HuH-7 (cell line): ENCODE results near the gene CELF2.
"Not testable (repeated sequence)": the region's sequence is repeated elsewhere in the genome, so short reads cannot be mapped to it uniquely, and the experiment has no call there.

Experiments
- DNase-seq: peaks from one replicate; pipeline ENCODE4 v3.0.0; 2011; ENCODE audit warnings: low spot score

The CELF2 gene

DNA sequence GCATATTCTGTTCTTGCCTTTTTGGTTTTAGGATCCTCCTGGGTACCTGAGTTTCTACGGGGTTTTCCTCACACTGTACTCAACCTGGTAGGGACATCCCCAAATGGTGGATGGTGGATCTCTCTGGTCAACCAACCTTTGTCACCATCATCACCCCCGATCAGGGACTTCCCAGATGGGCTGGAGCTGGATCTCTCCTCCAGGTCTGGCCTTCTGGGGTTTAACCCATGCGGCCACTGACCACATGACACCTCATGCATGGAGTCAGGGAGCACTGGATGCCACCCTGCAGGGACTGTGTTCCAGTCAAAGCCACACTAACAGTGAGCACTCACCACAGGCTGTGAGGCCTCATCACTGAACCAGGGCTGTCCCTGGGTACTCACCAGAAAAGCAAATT, 80.0 kb downstream of the CELF2 start:
- no peak for DNase-seq

DNA sequence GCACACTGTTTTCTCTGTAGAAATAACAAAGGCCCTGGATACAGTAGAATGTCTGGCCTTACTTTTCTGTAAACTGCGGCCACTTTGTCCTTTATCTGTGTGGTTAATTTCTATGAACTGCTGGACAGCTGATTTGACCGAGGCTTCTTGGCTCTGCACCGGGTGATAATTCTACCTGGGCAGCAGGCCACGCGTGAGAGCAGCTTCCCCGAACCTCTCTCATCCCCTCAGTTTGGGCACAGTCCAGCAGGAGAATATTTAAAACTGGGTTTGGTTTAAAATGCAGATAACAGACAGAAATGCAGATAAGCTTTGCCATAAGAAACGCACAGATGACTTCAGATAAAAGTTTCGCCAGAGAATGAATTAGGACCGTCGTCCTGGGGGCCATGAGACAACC, 81.0 kb downstream of the CELF2 start:
- no peak for DNase-seq

DNA sequence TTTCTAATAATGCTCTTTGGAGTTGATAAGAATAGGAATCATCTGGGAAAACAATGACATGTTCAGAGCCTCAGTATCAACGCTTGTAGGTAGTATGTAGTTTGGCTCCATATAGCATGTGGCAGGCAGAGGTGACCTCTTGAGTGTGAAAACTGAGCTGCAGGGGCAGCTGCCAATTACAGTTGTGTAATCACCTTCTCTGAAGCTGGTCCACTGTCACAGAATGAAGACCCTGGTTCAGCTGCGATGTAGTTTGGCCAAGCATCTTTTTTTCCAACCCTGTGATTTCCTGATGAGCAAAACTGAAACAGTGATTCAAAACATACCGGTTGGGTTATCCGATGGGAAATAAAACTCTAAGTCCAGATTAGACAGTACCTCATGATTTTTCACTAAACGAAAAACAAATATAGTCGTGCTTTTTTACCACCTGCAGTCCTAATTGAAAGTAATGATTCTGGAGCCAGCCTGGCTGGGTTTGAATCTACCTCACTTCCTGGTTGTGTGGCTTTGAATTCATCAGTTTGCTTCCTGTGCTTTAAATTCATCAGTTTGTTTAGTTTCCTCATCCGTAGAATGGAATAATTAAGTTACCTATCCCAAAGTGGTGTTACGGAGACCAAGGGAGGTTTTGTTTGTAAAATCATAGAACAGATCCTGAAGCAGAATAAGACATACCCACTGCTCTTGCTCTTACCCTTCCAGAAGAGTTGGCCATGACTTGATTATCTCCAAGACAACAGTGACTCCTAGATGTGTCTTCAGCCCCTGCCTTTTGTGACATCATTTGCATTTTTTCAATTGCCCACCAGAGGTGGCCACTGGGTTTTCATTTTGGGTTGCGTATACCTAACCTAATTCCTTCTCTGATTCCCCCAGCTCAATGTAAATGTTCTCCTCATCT, 87.4 kb downstream of the CELF2 start:
- no peak for DNase-seq

DNA sequence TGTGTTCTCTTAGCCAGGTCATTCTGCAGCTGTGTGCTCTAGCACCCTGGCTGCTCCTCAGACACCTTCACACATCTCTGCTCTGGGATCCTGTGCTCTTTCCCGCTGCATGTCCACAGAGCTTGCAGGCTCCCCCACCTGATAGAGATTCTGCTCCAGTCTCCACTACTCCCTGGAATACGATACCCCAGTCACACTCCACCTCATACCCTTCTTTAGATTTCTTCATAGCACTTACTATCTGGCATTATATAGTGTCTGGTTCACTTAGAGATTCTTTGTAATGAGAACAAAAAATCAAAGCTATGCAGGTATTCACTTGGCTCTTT, 88.0 kb downstream of the CELF2 start:
- no peak for DNase-seq

DNA sequence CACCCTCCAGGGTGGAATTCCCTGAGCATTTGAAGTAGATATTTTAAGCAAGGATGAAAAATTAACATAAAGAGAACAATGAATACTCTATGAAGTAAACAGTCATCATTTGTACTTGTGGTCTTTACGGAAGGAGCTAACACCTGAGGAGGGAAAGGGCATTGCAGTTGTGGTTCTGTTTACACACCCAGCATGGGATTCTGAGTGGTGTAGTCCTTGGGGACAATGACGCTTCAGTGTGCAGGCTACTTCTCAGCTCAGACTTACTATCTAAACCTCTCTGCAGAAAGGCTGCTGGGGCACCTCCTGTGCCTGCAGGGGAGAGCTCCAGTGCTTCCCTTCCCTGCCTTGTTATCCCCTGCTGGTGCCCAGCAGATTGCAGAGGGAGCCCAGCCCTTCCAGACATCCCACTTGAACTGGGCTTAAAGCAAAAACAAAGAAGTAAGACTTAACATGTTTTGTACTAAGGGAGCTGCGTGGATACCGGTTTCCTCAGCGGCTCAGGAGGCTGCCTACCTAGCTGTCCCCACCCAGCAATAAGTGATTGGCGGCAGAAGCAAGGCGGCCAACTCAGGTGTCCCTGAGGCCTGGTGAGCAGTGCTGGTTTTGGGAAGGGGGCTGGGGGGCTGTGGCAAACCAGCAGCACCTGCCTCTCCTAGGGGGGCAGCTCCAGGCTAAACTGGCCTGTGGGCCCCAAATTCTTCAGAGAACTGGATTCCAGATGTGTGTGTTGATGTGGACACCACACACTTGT, 89.1 kb downstream of the CELF2 start:
- DNase-seq: no peak

DNA sequence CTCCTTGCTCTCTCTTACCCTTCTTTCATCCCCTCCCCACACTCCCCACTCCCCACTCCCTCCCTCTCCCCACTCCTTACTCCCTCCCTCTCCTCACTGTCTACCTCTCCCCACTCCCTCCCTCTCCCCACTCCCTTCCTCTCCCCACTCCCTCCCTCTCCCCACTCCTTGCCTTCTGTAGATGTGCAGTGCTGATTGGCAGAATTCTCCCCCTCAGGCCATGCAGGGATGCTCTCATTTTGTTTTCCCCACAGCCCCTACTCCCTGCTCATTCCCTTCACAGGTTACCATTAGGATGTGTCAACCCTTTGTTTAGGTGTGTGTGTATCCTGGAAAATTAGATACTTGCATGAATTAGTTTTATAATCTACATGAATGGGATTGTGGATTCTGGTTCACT, 90.3 kb downstream of the CELF2 start:
- DNase-seq: no peak

DNA sequence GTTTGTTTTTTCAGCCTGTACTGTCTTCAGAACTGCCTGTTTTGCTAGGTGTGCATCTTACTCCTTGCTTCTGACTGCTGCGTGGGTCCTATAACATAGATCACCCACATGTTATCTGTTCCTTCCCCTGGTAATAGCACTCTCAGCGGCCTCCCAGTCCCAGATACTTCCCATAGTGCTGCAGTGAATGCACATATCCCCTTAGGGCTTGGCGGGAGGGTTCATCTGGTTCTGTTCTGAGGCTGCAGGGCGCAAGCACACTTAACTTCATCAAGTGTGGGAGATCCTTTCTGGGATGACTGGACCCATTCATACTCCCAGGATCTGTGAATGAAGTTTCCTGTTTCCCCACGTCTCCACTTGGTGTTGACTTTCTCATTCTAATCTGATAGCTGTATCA, 90.7 kb downstream of the CELF2 start:
- DNase-seq: no peak

DNA sequence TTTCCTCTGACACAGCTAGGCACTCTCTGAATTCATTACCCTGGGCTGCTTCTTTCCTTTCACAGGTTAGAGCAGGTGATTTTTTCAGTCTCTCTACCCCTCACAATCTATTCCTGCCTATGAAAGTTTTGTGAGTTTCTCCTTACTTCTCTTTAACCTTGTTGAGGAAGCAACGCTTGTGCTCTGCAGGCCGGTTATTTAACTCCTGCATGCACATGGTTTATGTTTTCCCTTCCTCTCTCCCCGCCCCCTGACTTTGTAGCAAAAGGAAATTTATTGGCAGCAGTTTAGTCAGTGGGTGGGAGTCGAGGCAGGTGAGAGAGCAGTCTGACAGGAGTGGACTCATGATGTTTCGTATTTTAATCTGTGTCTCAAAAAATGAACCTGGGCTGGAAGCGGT, 91.9 kb downstream of the CELF2 start:
- DNase-seq: no peak

DNA sequence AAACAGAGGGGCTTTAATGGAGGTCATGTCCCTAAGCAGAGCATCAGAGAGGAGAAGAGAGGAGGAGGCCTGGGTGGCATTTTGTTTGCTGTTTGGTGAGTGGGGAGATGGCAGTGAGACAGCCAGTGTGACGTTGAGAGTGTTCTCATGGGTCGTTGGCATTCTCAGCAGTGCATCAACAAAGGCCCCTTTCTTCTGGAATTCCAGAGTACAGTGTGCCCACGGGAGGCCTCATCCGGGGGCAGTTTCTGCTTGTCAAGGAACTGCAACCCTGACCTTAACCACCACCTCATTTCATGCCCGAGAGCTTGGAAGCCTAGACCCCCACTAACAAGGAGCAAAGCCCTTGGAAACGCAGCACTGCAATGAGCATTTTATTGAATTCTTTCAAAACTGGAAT, 92.9 kb downstream of the CELF2 start:
- DNase-seq: no peak

DNA sequence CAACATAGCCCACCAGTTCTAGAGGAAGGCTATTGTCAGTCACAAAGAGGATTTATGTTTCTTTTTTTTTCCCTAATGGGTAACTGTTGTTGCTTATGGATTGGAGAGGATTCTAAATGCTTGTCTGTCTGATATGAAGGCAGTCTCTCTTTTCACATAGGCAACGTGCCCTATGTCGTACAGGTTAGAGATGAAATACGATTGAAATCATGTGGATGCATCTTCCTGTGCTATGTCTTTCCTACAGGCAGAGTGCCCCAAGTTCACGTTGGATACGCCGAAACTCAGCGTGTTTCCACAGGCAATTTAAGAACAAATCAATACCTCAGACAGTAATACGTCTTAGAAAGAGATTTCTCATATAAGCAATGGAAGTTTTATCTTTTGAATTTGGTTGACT, 93.8 kb downstream of the CELF2 start:
- no peak for DNase-seq

DNA sequence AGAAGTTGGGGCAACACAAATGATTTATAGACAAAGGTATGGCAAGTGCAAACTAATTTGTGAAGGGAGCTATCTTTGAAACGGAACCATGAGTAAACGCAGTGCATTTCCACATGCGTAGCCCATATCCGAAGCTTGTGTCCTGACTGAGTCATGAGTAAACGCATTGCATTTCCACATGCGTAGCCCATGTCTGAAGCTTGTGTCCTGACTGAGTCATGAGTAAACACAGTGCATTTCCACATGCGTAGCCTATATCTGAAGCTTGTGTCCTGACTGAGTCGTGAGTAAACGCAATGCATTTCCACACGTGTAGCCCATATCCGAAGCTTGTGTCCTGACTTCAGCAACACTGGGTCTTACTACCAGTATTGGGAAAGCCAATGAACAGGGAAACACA, 95.0 kb downstream of the CELF2 start:
- DNase-seq: no peak

DNA sequence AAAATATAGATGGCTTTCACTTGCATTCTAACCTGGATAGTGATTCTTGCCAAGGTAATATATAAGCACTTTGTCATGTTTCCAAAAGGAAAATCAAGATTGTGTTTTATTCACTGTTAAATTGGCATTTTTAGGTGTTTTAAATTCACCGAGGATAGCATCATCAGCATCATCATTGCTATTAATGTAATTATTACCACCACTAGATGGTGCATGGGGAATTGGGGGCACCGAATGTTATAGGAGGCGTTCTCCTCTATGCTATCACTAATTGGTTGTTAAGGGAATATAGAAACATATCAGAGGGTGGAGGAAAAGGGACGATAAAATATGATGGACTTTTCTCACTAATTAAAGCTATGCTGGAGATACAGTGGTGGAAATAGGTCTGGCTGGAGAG, 95.5 kb downstream of the CELF2 start:
- no peak for DNase-seq

DNA sequence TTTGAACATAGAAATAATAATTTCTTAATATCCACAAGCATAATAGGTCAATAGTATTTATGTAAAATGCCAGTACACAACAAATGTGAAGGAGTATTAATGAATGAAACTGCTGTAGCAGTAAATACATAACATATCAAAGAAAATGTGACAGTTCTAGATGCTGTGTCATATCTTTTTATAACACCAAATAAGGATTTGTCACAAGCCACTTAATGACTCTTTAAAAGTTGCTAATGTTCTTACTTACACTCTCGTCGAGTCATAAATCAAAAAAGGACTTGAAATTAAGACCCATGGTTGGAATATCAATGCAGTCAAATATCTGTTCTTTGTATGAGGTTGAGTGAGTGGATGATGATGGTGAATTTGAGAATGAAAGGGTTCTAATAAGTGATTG, 96.6 kb downstream of the CELF2 start:
- no peak for DNase-seq

DNA sequence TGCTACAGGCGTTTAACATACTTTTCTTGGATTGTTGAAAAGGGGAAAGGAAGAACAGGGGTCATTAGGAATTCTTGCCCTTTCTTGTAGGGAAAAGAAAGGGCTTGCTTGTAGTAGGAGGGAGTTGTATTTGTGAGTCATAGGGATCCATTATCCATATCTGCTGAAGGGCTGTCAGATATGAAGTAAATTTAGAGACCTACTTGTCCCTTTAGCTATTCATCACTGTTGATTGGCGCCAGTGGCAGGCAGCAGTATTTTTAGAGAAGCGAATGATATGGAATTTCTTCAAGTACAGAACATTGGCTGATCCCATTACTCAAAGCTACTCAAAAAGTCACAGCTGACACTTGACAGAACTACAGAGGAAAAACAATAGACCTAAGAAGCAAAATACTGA, 97.7 kb downstream of the CELF2 start:
- no peak for DNase-seq

DNA sequence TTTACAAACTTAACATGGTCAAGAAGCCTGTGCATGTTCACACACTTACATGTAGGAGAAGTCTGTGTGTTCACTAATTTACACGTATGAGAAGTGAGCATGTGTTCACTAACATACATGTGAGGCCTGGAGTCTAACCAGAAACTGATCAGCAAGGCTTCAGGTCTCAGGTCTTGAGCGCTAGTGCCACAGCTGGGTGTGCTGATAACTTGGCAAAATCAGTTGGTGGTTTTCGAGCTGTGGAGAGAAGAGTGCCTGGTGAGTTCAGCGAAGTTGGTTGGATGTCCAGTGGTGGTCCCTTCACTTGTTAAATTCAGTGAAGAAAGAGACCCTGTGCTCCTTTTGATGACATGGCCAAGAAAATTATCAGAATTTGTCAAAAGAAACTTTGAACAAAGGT, 98.7 kb downstream of the CELF2 start:
- DNase-seq: no peak

DNA sequence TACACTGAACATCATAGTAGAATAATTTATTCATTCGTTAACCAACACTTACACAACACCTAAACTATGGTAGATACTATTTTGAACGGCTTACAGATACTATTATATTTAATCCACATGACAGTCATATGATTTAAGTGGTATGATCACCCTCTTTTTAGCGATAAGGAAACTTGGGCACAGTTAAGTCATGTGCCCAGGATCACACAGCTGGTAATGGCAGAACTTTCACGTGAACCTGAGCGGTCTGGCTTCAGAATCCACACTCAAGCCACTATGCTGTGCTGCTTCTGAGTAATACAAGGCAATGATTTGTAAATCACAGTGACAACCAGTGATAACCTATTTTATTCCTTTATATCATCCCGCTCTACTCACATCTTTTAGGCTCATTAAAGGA, 99.1 kb downstream of the CELF2 start:
- DNase-seq: no peak

DNA sequence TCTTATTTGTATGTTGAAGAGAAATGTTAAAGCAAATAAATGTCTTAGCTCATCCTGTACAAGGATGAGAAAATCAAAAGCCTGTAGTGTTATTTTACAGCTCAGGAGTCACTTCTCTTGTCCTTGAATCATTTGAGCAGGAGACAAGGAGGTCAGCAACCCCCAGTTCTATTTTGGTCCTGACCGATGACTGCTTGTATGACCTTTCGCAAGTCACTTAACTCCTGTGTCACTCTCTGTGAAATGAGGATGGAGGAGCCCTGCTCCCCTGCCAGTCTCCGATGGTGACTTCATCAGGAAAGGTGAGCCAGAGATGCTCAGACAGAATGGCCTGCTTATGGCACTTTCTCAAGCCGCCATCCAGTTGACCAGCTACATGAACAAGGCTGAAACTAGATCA, 101.0 kb downstream of the CELF2 start:
- DNase-seq: no peak

DNA sequence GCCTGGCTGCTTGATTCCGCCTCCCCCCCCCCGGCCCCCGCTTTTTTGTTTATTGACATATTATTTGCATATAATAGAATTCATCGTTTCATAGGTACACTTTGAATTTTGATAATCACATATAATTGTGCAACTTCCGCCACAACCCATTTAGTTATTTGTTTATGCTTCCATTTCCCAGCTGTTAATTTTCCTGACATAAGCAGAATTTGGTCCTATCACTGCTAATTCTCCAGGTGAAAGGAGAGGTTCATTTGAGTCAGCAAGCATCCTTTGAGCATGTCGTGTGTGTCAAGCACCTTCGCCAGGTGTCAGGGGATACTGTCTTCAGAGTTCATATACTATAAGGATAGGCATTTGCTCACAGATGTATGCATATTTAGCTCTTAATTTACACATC, 102.2 kb downstream of the CELF2 start:
- no peak for DNase-seq

DNA sequence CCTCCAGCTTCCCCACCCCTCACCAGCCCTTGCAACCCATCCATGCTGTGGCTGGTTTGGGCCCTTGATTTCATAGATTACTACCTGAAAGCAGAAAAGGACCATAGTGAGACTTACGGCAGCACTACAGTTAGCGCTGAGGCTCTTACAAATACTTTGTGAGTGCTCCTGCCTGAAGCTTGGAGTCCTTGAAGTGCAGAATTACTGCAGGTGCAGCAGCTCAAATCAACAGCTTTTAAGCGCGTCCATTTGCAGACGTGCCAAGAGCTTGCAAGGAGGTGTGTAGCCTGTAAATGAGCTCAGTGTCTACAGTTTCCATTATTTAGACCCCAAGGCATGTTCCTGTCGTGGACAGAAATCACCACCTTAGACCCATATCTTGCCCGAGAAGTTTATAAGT, 103.0 kb downstream of the CELF2 start:
- DNase-seq: no peak

DNA sequence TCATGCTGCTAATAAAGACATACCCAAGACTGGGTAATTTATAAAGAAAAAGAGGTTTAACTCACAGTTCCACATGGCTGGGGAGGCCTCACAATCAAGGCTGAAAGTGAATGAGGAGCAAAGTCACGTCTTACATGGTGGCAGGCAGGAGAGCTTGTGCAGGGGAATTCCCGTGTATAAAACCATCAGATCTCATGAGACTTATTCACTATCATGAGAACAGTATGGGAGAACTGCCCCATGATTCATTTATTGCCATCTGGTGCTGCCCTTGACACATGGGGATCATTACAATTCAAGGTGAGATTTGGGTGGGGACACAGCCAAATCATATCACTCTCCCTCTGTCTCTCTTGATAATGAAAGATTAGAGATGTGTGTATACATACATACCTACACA, 106.2 kb downstream of the CELF2 start:
- not testable (repeated sequence) for DNase-seq

DNA sequence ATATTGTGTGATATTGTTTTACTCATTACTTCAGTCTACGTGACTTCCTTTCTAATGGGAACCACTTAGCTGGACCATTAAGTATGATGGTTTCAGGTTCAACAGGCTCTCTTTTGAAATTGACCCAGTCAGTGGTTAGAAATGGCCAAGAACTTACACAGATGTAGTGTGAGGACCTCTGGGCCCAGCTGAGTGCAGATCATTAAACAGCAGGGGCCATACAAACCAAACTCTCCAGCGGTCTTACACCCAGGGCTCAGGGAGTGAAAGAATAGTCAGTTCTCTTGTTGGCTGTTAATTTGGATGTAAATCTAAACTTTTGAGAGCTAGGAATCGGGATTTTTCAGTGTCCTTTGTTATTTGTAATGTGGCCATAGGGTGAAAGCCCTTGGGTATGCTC, 107.3 kb downstream of the CELF2 start:
- DNase-seq: no peak

DNA sequence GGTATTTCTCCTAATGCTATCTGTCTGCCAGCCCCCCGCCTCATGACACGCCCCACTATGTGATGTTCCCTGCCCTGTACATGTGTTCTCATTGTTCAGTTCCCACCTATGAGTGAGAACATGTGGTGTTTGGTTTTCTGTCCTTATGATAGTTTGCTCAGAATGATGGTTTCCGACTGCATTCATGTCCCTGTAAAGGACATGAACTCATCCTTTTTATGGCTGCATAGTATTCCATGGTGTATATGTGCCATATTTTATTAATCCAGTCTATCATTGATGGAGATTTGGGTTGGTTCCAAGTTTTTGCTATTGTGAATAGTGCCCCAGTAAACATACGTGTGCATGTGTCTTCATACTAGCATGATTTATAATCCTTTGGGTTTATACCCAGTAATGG, 109.3 kb downstream of the CELF2 start:
- DNase-seq: not testable (repeated sequence)

DNA sequence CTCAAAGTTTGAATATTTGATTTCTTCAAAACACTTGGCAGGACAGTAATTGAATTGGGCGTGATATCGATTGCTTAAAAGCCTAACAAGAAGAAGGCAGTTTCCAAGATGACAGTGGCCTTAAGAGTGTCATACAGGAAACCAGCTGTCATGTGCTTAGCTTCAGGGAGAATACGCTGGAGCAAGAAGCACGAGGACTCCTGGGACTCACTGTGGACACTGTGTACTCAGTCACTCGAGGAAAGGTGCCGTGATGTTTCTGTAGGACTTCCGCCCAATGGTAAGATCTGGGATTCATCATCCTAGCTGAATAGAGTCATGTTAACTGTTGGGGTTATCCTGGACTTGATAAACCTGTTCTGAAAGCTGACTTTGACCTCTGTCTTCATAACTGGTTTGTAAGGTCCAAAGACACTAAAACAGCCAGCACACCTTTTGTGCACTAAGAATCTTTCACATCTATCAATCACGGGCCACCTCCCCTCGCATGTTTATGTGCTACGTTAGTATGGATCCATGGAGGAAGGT, 113.5 kb downstream of the CELF2 start:
- DNase-seq: no peak

DNA sequence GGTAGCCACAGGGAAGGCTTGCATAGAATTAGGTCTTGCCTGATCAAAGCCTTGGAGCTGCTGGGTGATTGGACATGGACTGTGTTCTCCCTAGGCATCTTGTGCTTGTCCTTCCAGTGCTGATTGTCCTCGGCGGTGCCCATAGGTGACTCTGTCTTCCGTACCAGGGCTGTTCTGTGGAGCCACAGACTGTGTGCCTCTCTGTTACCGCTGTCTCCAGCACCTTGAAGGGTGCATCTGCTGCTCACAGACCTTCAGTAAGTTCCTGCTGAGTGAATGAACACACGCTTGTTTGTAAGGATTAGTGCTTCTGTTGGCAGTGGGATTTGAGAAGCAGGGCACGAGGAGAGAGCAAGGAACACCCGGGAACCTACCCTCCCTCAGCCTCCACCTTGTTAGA, 116.7 kb downstream of the CELF2 start:
- DNase-seq: no peak
